GM21717 (cell line): ENCODE data around the gene RNF113A.
"Not testable (repeated sequence)": the region's sequence is repeated elsewhere in the genome, so short reads cannot be mapped to it uniquely, and the experiment has no call there.

Experiments
- ATAC-seq: cut with Tn5 transposase; IDR thresholded peaks from one replicate; pipeline ENCODE4 v1.9.1; 2021; ENCODE audit warnings: mild to moderate bottlenecking, moderate library complexity; ENCODE audit not compliant: unreplicated experiment

The RNF113A gene

DNA sequence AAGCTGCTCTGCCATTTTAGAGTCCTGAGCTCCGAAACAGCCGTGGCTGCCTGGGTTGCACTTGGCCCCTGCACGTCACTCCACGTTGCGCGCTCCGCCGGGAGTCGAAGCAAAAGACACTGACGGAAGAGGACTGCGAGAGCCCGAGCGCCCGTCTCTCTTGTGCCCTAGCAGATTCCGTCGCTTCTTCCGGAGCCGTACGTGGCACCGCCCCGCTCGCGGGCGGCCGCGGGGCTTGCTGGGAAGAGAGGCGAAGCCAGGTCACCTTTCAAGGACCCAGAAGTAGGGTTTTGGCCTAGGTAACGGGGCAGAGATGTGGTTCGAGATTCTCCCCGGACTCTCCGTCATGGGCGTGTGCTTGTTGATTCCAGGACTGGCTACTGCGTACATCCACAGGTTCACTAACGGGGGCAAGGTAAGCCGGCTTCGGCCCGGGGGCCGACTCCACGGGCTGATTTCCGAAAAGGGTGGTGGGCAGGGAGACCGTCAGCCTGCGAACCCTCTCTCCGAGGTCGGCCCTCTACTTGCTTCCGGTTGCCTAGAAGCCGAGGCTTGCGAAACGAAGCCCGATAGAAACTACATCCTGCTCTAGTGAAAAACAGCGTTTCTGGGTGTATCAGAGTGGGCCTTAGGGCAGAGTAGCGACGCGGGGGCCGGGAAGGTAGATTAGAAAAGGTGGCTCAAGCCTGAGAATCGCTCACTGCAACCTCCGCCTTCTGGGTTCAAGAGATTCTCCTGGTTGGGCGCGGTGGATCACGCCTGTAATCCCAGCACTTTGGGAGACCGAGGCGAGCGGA is at the start of gene RNF113A, which contains the start of gene NDUFA1:
TSS of gene RNF113A (minus strand) at position 135 of the 797 bp plus-strand sequence. CDS start at position 15, 120 bp downstream.
TSS of gene NDUFA1 (plus strand) at position 234 of the 797 bp plus-strand sequence. CDS start at position 314, 80 bp downstream.
- ATAC-seq = peak; percentile 85

DNA sequence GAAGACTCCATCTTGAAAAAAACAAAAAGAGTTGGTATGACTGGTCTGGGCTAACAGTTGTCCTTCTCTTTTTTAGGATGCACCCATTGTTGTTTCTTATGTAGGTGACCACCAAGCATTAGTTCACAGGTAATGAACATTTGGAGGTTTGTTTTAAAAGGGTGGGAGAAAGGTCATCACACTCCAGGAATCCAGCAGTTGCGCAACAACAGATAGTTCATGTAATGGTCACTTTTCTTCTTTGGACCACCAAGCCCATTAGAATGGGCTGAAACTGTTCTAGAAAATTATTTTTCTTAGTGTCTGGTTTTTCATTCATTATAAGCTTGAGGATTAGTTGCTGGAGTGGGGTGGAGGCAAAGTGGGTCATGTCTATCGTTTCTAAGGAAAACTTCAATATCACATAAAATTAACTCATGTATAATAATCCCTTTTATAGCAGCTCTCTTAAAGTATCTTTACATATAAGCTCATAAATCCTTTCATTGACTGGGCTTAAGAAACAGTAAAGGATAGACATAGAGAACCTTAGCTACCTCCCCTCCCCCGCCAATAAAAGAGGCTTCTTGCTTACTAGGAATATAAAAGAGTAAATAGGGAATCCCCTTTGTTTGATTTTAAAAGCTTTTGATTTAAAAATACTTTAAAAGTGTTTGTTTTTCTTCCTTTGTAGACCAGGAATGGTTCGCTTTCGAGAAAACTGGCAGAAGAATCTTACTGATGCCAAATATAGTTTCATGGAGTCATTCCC is 48.5 kb upstream of the RNF113A start:
- ATAC-seq = no peak

DNA sequence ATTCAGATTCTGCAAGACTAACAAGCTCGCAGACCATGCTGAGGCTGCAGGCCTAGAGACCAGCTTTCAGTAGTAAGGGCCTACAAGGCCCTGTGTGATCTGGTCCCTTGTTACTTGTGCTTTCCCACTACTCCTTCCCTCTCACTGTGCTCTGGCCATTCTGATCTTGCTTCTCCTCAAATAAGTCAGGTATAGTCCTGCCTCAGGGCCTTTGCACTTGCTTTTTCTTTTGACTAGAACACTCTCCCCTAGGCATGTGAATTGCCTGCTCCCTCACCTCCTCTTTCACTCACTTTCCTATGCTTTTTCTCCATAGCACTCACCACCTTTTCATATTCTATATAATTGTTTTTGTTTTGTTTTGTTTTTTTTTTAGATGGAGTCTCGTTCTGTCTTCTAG is 46.3 kb upstream of the RNF113A start:
- no peak for ATAC-seq

GRCh38 chrX:119916310-119916709 is 44.8 kb upstream of the RNF113A start:
- no peak for ATAC-seq

DNA sequence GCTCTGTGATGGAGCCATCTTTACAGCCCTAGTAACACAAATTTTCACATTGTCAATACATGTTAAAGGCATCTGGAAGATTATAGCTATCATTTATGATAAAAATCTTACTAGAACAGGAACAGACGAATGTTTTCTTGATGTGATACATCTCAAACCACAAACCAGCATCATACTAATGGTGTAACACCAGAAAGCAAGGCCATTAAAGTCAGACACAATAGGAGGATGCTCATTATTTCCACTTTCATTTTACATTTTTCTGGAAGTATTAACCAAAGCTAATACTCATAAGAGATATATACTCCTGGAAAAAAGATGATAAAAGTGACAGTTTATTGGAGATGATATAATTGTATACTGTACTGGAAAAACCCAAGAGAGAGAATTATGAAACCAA is 29.4 kb upstream of the RNF113A start:
- no peak for ATAC-seq

DNA sequence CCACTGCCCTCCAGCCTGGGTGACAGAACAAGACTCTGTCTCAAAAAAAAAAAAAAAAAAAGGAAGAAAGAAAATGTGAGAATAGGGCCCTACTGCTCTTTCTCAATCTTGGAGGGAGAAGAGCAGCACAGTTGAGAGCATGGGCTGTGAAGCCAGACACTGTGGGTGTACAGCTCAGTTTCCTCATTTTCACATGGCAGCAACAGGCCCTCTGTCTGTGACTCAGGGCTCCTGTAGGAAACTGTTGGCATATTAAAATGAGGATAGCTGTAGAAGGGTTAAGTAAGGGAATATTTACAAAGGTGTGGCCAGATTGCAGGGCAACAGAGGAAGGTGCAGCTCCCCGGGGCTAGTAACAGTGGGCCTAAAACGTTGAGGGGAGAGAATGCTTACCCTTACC is 27.6 kb upstream of the RNF113A start:
- ATAC-seq = no peak

GRCh38 chrX:119895843-119896326 is 24.4 kb upstream of the RNF113A start, which contains the start of gene AKAP14:
TSS of gene AKAP14 (plus strand) at chrX:119895893. CDS start at chrX:119903224, 7,331 bp downstream.
- no peak for ATAC-seq

GRCh38 chrX:119891961-119892692 is 20.6 kb upstream of the RNF113A start:
- ATAC-seq = not testable (repeated sequence)

DNA sequence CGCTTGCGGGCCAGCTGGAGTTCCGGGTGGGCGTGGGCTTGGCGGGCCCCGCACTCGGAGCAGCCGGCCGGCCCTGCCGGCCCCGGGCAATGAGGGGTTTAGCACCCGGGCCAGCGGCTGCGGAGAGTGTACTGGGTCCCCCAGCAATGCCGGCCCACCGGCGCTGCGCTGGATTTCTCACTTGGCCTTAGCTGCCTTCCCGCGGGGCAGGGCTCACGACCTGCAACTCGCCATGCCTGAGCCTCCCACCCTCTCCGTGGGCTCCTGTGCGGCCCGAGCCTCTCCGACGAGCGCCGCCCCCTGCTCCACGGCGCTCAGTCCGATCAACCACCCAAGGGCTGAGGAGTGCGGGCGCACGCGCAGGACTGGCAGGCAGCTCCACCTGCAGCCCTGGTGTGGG is 19.1 kb upstream of the RNF113A start:
- ATAC-seq = not testable (repeated sequence)

DNA sequence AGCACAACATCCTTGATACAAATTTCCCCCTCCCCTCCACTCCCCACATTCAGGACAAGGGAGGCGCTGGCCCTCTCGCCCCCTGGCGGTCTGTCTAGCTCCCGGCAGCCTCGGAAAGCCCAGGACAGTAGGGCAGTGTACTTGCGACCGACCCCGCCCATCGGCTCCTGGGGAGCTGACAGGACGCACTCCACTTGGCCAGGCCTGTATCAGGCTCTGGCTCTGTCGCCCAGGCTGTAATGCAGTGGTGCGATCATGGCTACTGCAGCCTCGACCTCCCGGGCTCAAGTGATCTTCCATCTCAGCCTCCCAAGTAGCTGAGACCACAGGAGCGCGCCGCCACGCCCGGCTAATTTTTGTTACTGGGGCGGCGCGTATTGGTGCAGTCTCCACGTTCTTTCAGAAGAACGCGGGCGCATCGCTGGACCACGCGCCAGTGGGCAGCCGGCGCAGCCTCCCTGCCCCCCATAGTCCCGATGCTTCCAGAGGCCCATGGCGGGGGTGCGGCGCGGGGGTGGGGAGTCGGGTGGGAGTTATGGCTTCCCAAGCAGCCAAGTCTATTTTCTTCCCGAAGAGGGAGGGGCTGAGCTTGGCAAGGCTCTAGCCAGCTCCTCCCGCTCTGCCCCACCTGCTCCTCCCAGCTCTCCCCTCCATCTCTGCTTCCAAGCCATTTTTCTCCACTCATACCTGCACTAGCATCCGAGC is 16.3 kb upstream of the RNF113A start:
- no peak for ATAC-seq

DNA sequence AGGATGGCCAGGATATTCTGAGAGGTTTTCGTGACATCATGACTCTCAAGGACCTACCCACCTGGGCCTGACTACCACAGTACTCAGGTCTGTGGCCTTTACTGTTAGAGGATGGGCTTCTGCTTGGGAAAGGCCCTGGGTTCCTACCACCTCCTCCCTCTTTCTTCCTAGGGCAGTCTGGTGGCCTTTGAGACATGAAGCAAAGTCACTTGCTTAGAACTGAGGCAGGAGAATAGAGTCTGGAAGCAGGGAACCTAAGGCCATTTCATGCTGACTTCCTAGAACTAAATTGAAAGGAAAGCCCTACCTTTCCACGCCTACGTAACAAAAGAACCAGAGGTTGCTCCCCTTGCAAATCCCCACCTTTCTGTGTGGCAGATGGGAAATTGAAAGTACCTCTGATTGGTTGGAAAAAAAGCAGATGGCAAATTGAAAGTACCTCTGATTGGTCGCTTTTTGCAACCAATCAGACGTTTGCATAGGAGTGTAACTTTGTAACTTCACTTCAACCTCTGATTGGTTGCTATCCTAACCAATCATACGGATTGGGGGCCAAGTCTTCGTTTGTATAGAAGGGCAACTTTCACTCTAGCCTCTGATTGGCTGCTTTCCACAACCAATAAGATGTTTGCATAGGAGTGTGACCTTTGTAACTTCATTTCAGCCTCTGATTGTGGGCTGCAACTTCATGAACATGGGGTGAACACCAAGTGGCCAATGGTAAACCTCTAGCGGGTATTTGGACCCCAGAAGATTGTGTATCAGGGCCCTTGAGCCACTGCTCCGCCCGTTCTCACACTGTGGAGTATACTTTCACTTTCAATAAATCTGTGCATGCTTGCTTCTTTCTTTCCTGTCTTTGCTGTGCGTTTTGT is 14.3 kb upstream of the RNF113A start:
- ATAC-seq = no peak

DNA sequence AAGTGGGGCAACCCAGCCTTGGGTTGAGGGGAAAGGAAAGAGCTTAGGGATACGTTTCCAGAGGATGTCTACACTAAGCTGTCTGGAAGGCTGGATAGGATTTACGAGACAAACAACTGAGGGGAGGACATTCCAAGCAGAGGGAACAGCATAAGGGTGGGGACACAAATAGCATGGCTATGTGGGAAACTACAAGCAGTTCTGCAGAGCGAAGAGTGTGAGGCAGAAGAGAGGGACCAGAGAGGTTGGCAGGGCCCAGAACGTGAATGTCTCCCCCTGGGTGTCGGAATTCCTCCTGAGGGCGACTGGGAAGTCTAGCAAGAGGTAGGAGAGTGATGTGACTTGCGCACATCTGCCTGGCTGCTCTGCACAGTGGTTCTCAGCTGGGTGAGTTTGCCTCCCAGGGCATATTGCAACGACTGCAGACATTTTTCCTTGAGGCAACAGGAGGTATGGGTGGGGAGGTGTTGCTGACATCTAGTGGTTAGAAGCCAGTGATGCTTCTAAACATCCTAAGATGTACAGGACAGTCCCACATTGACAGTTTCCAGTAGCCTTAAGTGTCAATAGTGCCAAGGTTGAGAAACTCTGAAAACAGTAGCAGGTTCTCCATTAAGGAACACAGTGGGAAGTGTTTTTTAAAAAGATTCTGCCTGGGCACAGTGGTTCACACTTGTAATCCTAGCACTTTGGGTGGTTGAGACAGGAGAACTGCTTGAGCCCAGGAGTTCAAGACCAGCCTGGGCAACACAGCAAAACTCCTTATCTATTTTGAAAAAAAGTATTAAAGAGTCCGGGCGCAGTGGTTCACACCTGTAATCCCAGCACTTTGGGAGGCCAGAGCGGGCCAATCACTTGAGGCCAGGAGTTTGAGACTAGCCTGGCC is 9.3 kb upstream of the RNF113A start:
- peak; percentile 79 for ATAC-seq

GRCh38 chrX:119880076-119880475 is 8.5 kb upstream of the RNF113A start:
- no peak for ATAC-seq

- ATAC-seq = no peak
Measured at GRCh38 chrX:119878740-119879139, 7.2 kb upstream of the RNF113A start.

DNA sequence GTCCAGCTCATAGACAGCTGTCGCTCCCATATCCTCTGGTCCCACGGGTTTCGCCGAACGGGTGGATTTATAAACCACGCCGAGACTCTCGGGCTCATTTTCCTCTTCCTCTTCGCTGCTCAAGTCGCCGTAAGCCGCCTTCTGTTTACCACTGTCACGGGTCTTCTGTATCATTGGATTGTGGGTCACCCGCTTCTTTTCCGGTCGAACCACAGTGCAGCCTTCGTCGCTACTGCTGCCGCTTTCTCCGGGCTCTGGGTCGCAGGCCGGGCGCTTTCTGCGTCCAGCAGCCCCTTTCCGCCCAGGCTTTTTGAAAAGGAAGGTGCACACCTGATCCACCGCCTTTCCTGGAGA is 311 bp downstream of the RNF113A start:
- peak; percentile 36 for ATAC-seq

GRCh38 chrX:119870626-119871131 is 854 bp downstream of the RNF113A start:
- peak; percentile 23 for ATAC-seq

GRCh38 chrX:119853444-119853843 is 18.1 kb downstream of the RNF113A start:
- ATAC-seq = no peak
